Panc1 (cell line): ENCODE results near the gene USP31. TPM values are rescaled to one million over a fixed set of nuclear protein-coding genes. Genes with fewer than 3 reads are reported as not detected.

Experiments
- ATAC-seq: fragments of 200-7000 bp; cut with Tn5 transposase; 2 replicates; pipeline ENCODE4 v1.9.1; 2020; ENCODE audit warnings: mild to moderate bottlenecking, moderate library complexity
- BruUV-seq: library from RNA; stranded (reverse); fragments of 400-500 nt; replicated peaks from 2 replicates; lab custom pipeline; 2021; lab: Mats Ljungman, UMichigan
- CTCF ChIA-PET: fragments of 300-600 bp; sonication (Branson Sonifier 250); formaldehyde crosslinking; loops from one replicate; lab custom pipeline; 2022; ENCODE audit warnings: antibody characterized with exemption; lab: Charles Lee
- POLR2A ChIA-PET: fragments of 300-600 bp; sonication (Branson Sonifier 250); formaldehyde crosslinking; loops from one replicate; lab custom pipeline; 2022; ENCODE audit warnings: antibody characterized with exemption; lab: Charles Lee
- DNase-seq: peaks from one replicate; pipeline ENCODE4 v3.0.0-alpha.2; 2010; ENCODE audit warnings: low read depth, low spot score
- H3K27ac ChIP-seq: 2 replicates; pipeline ENCODE4 v1.5.1; 2011; ENCODE audit warnings: mild to moderate bottlenecking, low read length, inconsistent platforms
- H3K27me3 ChIP-seq: fragments of 200-500 bp; sonication (Bioruptor generic); 2 replicates; pipeline ENCODE4 v1.6.0; 2014; ENCODE audit warnings: low read length, inconsistent platforms; ENCODE audit not compliant: control insufficient read depth, insufficient read depth
- H3K36me3 ChIP-seq: fragments of 200-500 bp; sonication (Bioruptor generic); 2 replicates; pipeline ENCODE4 v1.5.1; 2014; ENCODE audit warnings: inconsistent platforms, mild to moderate bottlenecking, low read length, moderate library complexity; ENCODE audit not compliant: control insufficient read depth, insufficient read depth
- H3K4me1 ChIP-seq: 2 replicates; pipeline ENCODE4 v1.5.1; 2011; ENCODE audit warnings: inconsistent platforms, mild to moderate bottlenecking, low read length, moderate library complexity; ENCODE audit not compliant: control insufficient read depth, insufficient read depth
- H3K4me3 ChIP-seq, 2 experiments: 2 replicates each; pipeline ENCODE4 v1.5.1; 2011 to 2012; ENCODE audit warnings: low read depth in 2 of 2, low read length in 2 of 2, mild to moderate bottlenecking in 2 of 2, inconsistent platforms in 1 of 2, moderate library complexity in 1 of 2
- H3K9me3 ChIP-seq: fragments of 200-500 bp; sonication (Bioruptor generic); 2 replicates; pipeline ENCODE4 v1.5.1; 2014; ENCODE audit warnings: low read depth, mild to moderate bottlenecking, inconsistent platforms, low read length, moderate library complexity; ENCODE audit not compliant: control insufficient read depth, insufficient read depth
- POLR2AphosphoS5 ChIP-seq: IDR thresholded peaks from 2 replicates; pipeline ENCODE4 v1.6.1; 2012; ENCODE audit warnings: mild to moderate bottlenecking, low read depth, low read length, moderate library complexity
- SIN3A ChIP-seq: IDR thresholded peaks from 2 replicates; pipeline ENCODE4 v1.6.1; 2012; ENCODE audit warnings: low read depth, mild to moderate bottlenecking, low read length, moderate library complexity, borderline replicate concordance; ENCODE audit not compliant: insufficient read depth
- TCF7L2 ChIP-seq: IDR thresholded peaks from 2 replicates; pipeline ENCODE4 v1.6.1; 2011; ENCODE audit warnings: mild to moderate bottlenecking, low read depth, low read length, inconsistent platforms
- in situ Hi-C: cut with HindIII; loops from 2 replicates; pipeline ENCODE4 v1.10.0; 2016; ENCODE audit warnings: low sequenced_read_pairs, low pct_unique_long_range_greater_than_20kb
- intact Hi-C: fragments of 100-400 bp; cut with micrococcal nuclease; formaldehyde crosslinking; loops from one replicate; pipeline ENCODE4 v1.10.0; 2022; ENCODE audit not compliant: unreplicated experiment
- total RNA-seq: library from RNA; stranded (reverse); gene quantifications from one replicate; pipeline ENCODE4 v1.2.1, GENCODE V29; 2021; ENCODE audit not compliant: unreplicated experiment
- TF ChIP-seq, protein P1 (sequence below), 2 experiments: IDR thresholded peaks; 2 replicates each; pipeline ENCODE4 v1.6.1; 2011 to 2012; ENCODE audit warnings: low read depth in 2 of 2, control low read depth in 1 of 2, low read length in 1 of 2, mild to moderate bottlenecking in 1 of 2, moderate library complexity in 1 of 2; ENCODE audit not compliant: insufficient read depth in 1 of 2
- TF ChIP-seq, protein P2 (sequence below): fragments of 450-650 bp; IDR thresholded peaks from 2 replicates; pipeline ENCODE4 v1.5.1; 2017; ENCODE audit warnings: mild to moderate bottlenecking

USP31 gene
- total RNA-seq, 1 experiment from 2014 or later = 27.2 TPM

GRCh38 chr16:23039118-23039517, 110.1 kb downstream of the USP31 start:
- no TSS peak for BruUV-seq

DNA sequence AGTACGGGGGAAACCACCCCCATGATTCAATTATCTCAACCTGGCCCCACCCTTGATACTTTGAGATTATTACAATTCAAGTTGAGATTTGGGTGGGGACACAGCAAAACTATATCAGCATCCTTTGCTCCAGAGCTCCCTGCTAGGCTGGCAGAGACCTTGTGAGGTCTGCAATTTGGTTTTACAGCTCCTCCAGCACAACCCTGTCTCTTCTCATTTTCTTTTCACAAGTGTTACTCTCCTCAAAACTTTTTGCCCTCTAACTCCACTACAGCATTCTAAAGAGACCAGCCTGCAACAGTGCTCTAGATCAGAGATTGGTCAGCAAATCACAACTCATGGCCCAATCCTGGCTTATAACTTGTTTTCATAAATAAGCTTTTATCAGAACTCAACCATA, 114.0 kb downstream of the USP31 start:
- no peak for DNase-seq
- CTCF ChIA-PET = no interaction called here
- H3K4me1 ChIP-seq = no peaks in the 10 kb centered on the region
- no peak for ATAC-seq
- in situ Hi-C loops = no loop called here
- POLR2A ChIA-PET = no interaction called here
- no peak overlapping the region for H3K27ac ChIP-seq
- peaks cover 8% of the 10 kb centered on the region; the same call in 1 of the 2 replicates for H3K27me3 ChIP-seq
- H3K36me3 ChIP-seq = no peaks in the 10 kb centered on the region
- no TSS peak for BruUV-seq
- intact Hi-C loops = no loop called here
- no peak overlapping the region for H3K4me3 ChIP-seq
- TF ChIP-seq, protein P1, sequence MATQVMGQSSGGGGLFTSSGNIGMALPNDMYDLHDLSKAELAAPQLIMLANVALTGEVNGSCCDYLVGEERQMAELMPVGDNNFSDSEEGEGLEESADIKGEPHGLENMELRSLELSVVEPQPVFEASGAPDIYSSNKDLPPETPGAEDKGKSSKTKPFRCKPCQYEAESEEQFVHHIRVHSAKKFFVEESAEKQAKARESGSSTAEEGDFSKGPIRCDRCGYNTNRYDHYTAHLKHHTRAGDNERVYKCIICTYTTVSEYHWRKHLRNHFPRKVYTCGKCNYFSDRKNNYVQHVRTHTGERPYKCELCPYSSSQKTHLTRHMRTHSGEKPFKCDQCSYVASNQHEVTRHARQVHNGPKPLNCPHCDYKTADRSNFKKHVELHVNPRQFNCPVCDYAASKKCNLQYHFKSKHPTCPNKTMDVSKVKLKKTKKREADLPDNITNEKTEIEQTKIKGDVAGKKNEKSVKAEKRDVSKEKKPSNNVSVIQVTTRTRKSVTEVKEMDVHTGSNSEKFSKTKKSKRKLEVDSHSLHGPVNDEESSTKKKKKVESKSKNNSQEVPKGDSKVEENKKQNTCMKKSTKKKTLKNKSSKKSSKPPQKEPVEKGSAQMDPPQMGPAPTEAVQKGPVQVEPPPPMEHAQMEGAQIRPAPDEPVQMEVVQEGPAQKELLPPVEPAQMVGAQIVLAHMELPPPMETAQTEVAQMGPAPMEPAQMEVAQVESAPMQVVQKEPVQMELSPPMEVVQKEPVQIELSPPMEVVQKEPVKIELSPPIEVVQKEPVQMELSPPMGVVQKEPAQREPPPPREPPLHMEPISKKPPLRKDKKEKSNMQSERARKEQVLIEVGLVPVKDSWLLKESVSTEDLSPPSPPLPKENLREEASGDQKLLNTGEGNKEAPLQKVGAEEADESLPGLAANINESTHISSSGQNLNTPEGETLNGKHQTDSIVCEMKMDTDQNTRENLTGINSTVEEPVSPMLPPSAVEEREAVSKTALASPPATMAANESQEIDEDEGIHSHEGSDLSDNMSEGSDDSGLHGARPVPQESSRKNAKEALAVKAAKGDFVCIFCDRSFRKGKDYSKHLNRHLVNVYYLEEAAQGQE (IDR thresholded peaks at IDR 0.05; ENCODE audit: insufficient read depth in 1 of 2, low read depth in 2 of 2, low read length in 1 of 2) = no peak
- H3K9me3 ChIP-seq = no peaks in the 10 kb centered on the region

More at GRCh38 chr16:23039118-23039517, 110.1 kb downstream of the USP31 start:
- no peaks in the 10 kb centered on the region for H3K36me3 ChIP-seq
- CTCF ChIA-PET = no interaction called here
- no peaks in the 10 kb centered on the region for H3K4me1 ChIP-seq
- POLR2A ChIA-PET = no interaction called here
- in situ Hi-C loops (no loop called here), intact Hi-C loops (no loop called here)
- TF ChIP-seq, protein P2, sequence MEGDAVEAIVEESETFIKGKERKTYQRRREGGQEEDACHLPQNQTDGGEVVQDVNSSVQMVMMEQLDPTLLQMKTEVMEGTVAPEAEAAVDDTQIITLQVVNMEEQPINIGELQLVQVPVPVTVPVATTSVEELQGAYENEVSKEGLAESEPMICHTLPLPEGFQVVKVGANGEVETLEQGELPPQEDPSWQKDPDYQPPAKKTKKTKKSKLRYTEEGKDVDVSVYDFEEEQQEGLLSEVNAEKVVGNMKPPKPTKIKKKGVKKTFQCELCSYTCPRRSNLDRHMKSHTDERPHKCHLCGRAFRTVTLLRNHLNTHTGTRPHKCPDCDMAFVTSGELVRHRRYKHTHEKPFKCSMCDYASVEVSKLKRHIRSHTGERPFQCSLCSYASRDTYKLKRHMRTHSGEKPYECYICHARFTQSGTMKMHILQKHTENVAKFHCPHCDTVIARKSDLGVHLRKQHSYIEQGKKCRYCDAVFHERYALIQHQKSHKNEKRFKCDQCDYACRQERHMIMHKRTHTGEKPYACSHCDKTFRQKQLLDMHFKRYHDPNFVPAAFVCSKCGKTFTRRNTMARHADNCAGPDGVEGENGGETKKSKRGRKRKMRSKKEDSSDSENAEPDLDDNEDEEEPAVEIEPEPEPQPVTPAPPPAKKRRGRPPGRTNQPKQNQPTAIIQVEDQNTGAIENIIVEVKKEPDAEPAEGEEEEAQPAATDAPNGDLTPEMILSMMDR = no peak
- TF ChIP-seq, protein P1 (IDR thresholded peaks at IDR 0.05; ENCODE audit: insufficient read depth in 1 of 2, low read depth in 2 of 2, low read length in 1 of 2) = no peak
- TF ChIP-seq SIN3A (no peak), POLR2AphosphoS5 (no peak), TCF7L2 (no peak)
- no peak overlapping the region for H3K4me3 ChIP-seq
- no peaks in the 10 kb centered on the region for H3K9me3 ChIP-seq
- H3K27ac ChIP-seq = no peak overlapping the region
- peaks cover 3% of the 10 kb centered on the region; the same call in 1 of the 2 replicates for H3K27me3 ChIP-seq
- no peak for DNase-seq
- ATAC-seq = no peak
